OCI-LY7 (cell line): ENCODE measurements around the gene AUTS2. TPM values are rescaled to one million over a fixed set of nuclear protein-coding genes. Genes with fewer than 3 reads are reported as not detected.

Source experiments
- BruUV-seq: library from RNA; stranded (reverse); fragments of 400-500 nt; replicated peaks from 2 replicates; lab custom pipeline; 2021; lab: Mats Ljungman, UMichigan
- CTCF ChIA-PET: fragments of 300-600 bp; sonication (Branson Sonifier 250); formaldehyde crosslinking; loops from one replicate; lab custom pipeline; 2022; ENCODE audit warnings: antibody characterized with exemption; ENCODE audit not compliant: unreplicated experiment; lab: Charles Lee
- POLR2A ChIA-PET: fragments of 300-600 bp; sonication (Branson Sonifier 250); formaldehyde crosslinking; loops from one replicate; lab custom pipeline; 2022; ENCODE audit warnings: antibody characterized with exemption; lab: Charles Lee
- DNase-seq: peaks from one replicate; pipeline ENCODE4 v3.0.0-alpha.2; 2015; ENCODE audit warnings: low spot score
- H2AFZ ChIP-seq: fragments of 200-600 bp; sonication (generic), shearing (Covaris generic); 2 replicates; pipeline ENCODE4 v1.6.1; 2014; ENCODE audit warnings: mild to moderate bottlenecking, antibody characterized with exemption, low read length, moderate library complexity
- H3K27ac ChIP-seq: fragments of 200-600 bp; sonication (generic); 2 replicates; pipeline ENCODE4 v1.5.1; 2014; ENCODE audit warnings: mixed run types, low read depth, mild to moderate bottlenecking, moderate library complexity, low read length, inconsistent platforms; ENCODE audit not compliant: poor library complexity, severe bottlenecking
- H3K36me3 ChIP-seq: fragments of 200-600 bp; sonication (generic); 2 replicates; pipeline ENCODE4 v1.6.1; 2014; ENCODE audit warnings: mild to moderate bottlenecking, antibody characterized with exemption, low read length, moderate library complexity, mixed read lengths; ENCODE audit not compliant: insufficient read depth
- H3K4me1 ChIP-seq: fragments of 200-600 bp; sonication (generic); 2 replicates; pipeline ENCODE4 v1.5.1; 2014; ENCODE audit warnings: mild to moderate bottlenecking, low read length; ENCODE audit not compliant: insufficient read depth, poor library complexity, severe bottlenecking
- H3K4me2 ChIP-seq: fragments of 200-600 bp; sonication (generic); 2 replicates; pipeline ENCODE4 v1.6.1; 2014; ENCODE audit warnings: mild to moderate bottlenecking, low read length
- H3K4me3 ChIP-seq: fragments of 200-600 bp; sonication (generic); 2 replicates; pipeline ENCODE4 v1.5.1; 2014; ENCODE audit warnings: mild to moderate bottlenecking, low read depth, low read length; ENCODE audit not compliant: poor library complexity, severe bottlenecking
- H3K79me2 ChIP-seq: fragments of 200-600 bp; sonication (generic); 2 replicates; pipeline ENCODE4 v1.6.1; 2016; ENCODE audit warnings: low read depth, mild to moderate bottlenecking, low read length, moderate library complexity, mixed read lengths; ENCODE audit not compliant: insufficient read depth
- H3K9me2 ChIP-seq: fragments of 200-600 bp; sonication (generic); 2 replicates; pipeline ENCODE4 v1.6.1; 2016; ENCODE audit warnings: mild to moderate bottlenecking, low read length, mixed read lengths; ENCODE audit not compliant: insufficient read depth
- H3K9me3 ChIP-seq: fragments of 200-600 bp; sonication (generic); 2 replicates; pipeline ENCODE4 v1.6.1; 2014; ENCODE audit warnings: mild to moderate bottlenecking, mixed run types, low read length, mixed read lengths
- H4K20me1 ChIP-seq: fragments of 200-600 bp; sonication (generic); 2 replicates; pipeline ENCODE4 v1.6.1; 2014; ENCODE audit warnings: mild to moderate bottlenecking, antibody characterized with exemption, low read length, moderate library complexity, mixed read lengths; ENCODE audit not compliant: insufficient read depth
- CTCF ChIP-seq: fragments of 200-600 bp; sonication (generic); conservative IDR thresholded peaks from 2 replicates; pipeline ENCODE4 v1.5.1; 2014; ENCODE audit warnings: mild to moderate bottlenecking, antibody characterized with exemption, low read length, moderate library complexity, mixed read lengths
- EZH2phosphoT487 ChIP-seq: fragments of 200-600 bp; sonication (generic); IDR thresholded peaks from 2 replicates; pipeline ENCODE4 v1.6.1; 2018; ENCODE audit warnings: low read depth, borderline replicate concordance, mild to moderate bottlenecking, mixed run types, antibody characterized with exemption, low read length, moderate library complexity, mixed read lengths
- intact Hi-C: fragments of 100-400 bp; cut with micrococcal nuclease; formaldehyde crosslinking; loops from one replicate; pipeline ENCODE4 v1.10.0; 2022; ENCODE audit not compliant: unreplicated experiment
- total RNA-seq, 2 experiments: library from RNA; depleted of rRNA in 1 of 2; stranded (reverse); fragments of >200 nt in 1 of 2; shearing (Covaris generic) in 1 of 2; gene quantifications; 2 replicates each; pipeline ENCODE4 v1.2.3, GENCODE V29; 2014 to 2022

The AUTS2 gene
- total RNA-seq, 2 experiments from 2014 or later, result 37.9 to 78.5 TPM

- POLR2A ChIA-PET, result interaction anchor here (0.6 kb wide), 2 partner anchors 188 to 807 kb away, joined by 3 to 5 read pairs; no protein-coding TSS in a partner anchor
- TF ChIP-seq CTCF (no peak), EZH2phosphoT487 (no peak)
- no peak for DNase-seq
- Histone ChIP-seq H4K20me1 (0 out of 2 replicates have a peak, but pooled peaks cover 4% of the 10 kb centered on the region), H2AFZ (no peak overlapping the region), H3K27ac (no peak overlapping the region), H3K9me2 (no peaks in the 10 kb centered on the region), H3K4me3 (no peak overlapping the region), H3K9me3 (peaks cover 11% of the 10 kb centered on the region; the same call in 1 of the 2 replicates), H3K79me2 (no peaks in the 10 kb centered on the region; the same call in 1 of the 2 replicates), H3K36me3 (peaks cover 17% of the 10 kb centered on the region), H3K4me1 (peaks cover 13% of the 10 kb centered on the region), H3K4me2 (no peak overlapping the region)
- intact Hi-C loops, result loop anchor here (5.0 to 10.0 kb wide), 3 partner anchors 235 to 725 kb away; no protein-coding TSS in a partner anchor
- BruUV-seq, result no TSS peak
- CTCF ChIA-PET, result no interaction called here
Measured at GRCh38 chr7:69929622-69930021, 331.3 kb downstream of the AUTS2 start.

- no peak for TF ChIP-seq EZH2phosphoT487
- peak; percentile 92 for TF ChIP-seq CTCF
- no TSS peak for BruUV-seq
- Histone ChIP-seq H3K27ac (no peak overlapping the region), H3K4me1 (peaks cover 13% of the 10 kb centered on the region), H3K9me2 (no peaks in the 10 kb centered on the region), H3K36me3 (peaks cover 17% of the 10 kb centered on the region), H3K79me2 (no peaks in the 10 kb centered on the region; the same call in 1 of the 2 replicates), H3K4me2 (no peak overlapping the region), H2AFZ (no peak overlapping the region), H3K4me3 (no peak overlapping the region), H3K9me3 (peaks cover 11% of the 10 kb centered on the region; the same call in 1 of the 2 replicates), H4K20me1 (0 out of 2 replicates have a peak, but pooled peaks cover 4% of the 10 kb centered on the region)
- ChIA-PET POLR2A (interaction anchor here (0.7 to 1.5 kb wide), 5 partner anchors 10 to 270 kb away, joined by 3 to 5 read pairs (median 3); no protein-coding TSS in a partner anchor), CTCF (interaction anchor here (1.2 kb wide), 1 partner anchor 22 kb away, joined by 5 read pairs; no protein-coding TSS in a partner anchor)
- DNase-seq, result peak; percentile 60
- intact Hi-C loops, result loop anchor here (2.0 to 10.0 kb wide), 4 partner anchors 105 to 727 kb away; no protein-coding TSS in a partner anchor
Measured at GRCh38 chr7:69932034-69932628, 333.9 kb downstream of the AUTS2 start.
